Articular chondrocyte of knee joint (primary cell): ENCODE results near the gene RSPH4A. TPM values are rescaled to one million over a fixed set of nuclear protein-coding genes. Genes with fewer than 3 reads are reported as not detected.

Experiments
- total RNA-seq: library from RNA; depleted of rRNA; stranded (reverse); fragments of >200 nt; gene quantifications from 2 replicates; pipeline ENCODE4 v1.2.3, GENCODE V29; 2012

RSPH4A gene
- 0.13 and 0.22 TPM in 2 replicates for total RNA-seq

DNA sequence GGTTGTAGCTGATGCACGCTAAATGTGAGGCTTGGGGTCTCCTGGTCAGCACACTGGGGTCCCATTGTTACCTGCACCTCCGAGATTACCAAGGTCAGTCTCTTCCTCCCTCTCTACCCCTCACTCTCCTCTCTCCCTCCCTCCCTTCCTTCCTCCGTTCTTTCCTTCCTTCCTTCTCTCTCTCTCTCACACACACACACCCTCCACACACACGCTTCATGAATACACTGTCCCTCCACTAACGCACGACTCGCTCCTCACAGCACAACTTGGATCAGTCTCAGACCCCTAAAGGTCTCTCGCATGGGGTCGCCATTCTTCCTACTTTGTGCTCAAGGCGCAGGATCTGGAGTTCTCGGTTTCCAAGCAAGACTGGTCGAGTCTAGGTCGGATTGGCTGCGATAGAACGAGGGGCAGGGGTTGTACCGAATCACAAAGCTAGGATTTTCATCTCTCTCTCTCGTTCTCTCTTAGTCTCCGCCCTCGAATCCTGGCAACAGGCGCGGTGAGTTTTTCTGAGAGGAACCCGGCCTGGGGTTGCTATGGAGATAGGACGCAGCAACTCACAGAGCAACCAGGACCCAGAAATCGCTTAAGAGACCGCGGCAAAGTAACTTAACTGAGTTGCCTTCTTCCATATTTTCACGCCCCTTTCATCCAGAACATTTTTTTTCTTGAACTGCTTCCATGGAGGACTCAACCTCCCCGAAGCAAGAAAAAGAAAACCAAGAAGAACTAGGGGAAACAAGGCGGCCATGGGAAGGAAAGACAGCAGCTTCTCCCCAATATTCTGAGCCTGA, at the start of gene RSPH4A:
Gene RSPH4A (plus strand): TSS at position 543 of the 800 bp plus-strand sequence. CDS start 145 bp downstream, at position 688.

DNA sequence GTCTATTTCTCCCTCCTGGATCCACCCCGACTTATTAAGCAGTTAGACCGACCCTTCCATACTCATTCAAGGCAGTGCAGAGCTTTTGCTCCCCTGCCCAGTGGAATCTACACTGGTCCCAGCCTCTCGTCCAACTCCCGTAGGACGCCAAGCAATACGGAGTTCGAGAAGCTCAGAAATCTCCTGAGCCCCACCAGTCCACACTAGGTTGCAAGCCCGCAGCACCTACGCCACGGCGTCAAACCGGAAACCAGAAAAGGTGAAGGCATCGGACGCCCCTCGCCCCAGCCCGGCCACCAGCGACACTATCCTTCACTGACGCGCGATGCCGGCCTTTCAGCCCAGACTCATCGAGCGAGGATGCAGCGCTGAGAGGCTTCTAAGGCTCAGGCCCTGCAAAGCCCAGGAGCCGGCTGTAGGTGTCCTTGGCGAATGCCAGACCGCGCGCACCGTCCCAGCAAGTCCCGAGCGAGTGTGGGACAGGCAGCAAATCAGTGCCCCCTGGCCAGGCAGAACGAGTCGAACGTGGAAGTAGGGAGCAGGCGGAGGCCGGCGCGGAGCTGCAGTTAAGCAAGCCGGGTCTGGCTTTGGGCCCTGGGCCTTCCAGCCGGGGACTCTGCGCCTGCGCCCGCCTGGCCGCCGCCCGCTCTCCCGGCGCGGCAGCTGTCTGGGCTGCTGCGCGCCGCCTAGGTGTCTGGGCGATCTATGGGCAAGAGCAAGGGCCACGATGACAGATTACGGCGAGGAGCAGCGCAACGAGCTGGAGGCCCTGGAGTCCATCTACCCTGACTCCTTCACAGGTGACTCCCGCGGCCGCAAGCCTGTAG, 45.2 kb upstream of the RSPH4A start, which contains the start of gene RWDD1:
Gene RWDD1 (plus strand): TSS at position 649 of the 827 bp plus-strand sequence. CDS start 79 bp downstream, at position 728.

DNA sequence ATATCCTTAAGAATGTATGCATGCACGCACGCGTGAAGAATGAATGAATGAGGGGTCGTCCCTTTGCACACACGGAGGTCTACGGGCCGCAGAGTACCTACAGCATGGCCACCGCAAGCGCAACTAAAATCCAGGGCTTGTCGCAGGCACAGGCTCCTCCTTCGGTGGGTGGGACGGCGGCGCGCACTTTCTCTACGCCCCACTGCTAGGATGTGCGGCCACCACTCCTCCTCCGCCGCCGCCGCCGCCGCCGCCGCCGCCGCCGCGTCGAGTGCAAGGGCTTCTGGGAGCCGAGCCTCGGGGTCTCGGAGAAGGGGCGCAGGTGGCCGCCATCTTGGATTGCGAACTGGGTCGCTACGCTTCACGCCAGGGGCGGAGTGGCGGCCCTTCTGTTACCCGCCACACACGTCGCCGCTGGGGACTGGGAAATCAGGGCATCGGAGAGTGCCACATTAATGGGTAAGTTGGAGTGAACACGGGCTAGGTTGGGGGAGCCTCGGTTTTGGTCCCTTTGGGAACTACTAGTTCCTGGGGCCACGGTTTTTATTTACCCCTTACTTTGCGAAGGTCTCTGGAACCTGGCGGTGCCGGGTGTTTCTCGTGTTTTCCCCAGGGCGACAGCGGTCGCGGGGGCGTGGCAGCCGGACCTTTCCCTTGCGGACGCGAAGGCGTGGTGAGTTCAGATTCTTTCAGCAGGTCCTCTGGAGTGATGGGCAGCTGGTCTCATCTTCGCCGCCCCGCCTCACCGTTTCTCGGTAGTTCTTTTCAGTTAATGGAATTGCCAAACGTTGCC, 64.8 kb downstream of the RSPH4A start, which contains the start of gene KPNA5:
Gene KPNA5 (plus strand): TSS at position 332 of the 793 bp plus-strand sequence. CDS start 124 bp downstream, at position 456.

Other genes with a start within 250 kb of the RSPH4A start
- 167 and 173 TPM in 2 replicates for gene DSE, start 245.5 kb upstream of the RSPH4A start, total RNA-seq
- gene CALHM6, start 155.1 kb upstream of the RSPH4A start, total RNA-seq = 1.4 and 3.0 TPM in 2 replicates
- gene CALHM5, start 104.8 kb upstream of the RSPH4A start, total RNA-seq = 3.1 and 4.2 TPM in 2 replicates
- 0.11 and 0.13 TPM in 2 replicates for gene TRAPPC3L, start 70.8 kb upstream of the RSPH4A start, total RNA-seq
- not detected in 2 replicates for gene CALHM4, start 62.7 kb upstream of the RSPH4A start, total RNA-seq
- gene RWDD1, start 45.0 kb upstream of the RSPH4A start, total RNA-seq = 63.2 and 63.8 TPM in 2 replicates
- gene ZUP1, start 52.3 kb downstream of the RSPH4A start, total RNA-seq = 10.8 and 13.3 TPM in 2 replicates
- gene KPNA5, start 64.7 kb downstream of the RSPH4A start, total RNA-seq = 7.4 and 9.4 TPM in 2 replicates
- gene FAM162B, start 149.2 kb downstream of the RSPH4A start, total RNA-seq = not detected in 2 replicates
- not detected in 2 replicates for gene GPRC6A, start 212.6 kb downstream of the RSPH4A start, total RNA-seq